Fibroblast of the aortic adventitia (primary cell): ENCODE data around the gene ANLN. TPM values are rescaled to one million over a fixed set of nuclear protein-coding genes. Genes with fewer than 3 reads are reported as not detected.

ENCODE experiments used
- DNase-seq: peaks from one replicate; pipeline ENCODE4 v3.0.0-alpha.2; 2010; ENCODE audit warnings: low read depth
- H3K4me3 ChIP-seq: 2 replicates; pipeline ENCODE4 v1.5.1; 2011; ENCODE audit warnings: low read depth, mild to moderate bottlenecking, control low read depth, low read length, moderate library complexity
- total RNA-seq: library from RNA; depleted of rRNA; stranded (reverse); fragments of >200 nt; gene quantifications from 2 replicates; pipeline ENCODE4 v1.2.3, GENCODE V29; 2012; ENCODE audit warnings: low replicate concordance
- TF ChIP-seq, protein P1 (sequence below): IDR thresholded peaks from 2 replicates; pipeline ENCODE4 v1.5.1; 2011; ENCODE audit warnings: mild to moderate bottlenecking, low read length, control low read depth, inconsistent platforms; ENCODE audit not compliant: insufficient read depth

The ANLN gene
- total RNA-seq, 1 donor, result 171 TPM

DNA sequence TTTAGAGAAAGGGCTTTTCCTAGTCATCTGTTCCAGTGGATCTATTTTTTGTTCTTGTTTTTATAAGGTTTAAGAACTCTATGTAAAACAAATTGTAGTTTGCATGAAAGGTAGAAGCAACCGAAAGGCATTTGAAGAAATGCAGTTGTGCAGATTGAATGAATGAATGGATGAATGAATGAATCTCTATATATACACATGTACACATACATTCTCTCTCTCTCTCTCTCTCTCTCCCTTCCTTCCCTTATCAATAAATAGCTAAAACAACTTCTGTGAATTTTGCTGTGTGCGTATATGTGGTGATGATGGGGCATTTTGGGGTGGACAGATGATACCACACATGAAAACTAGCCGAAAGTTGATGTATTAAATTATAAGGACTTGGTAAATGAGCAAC, 32.4 kb downstream of the ANLN start:
- TF ChIP-seq, protein P1, sequence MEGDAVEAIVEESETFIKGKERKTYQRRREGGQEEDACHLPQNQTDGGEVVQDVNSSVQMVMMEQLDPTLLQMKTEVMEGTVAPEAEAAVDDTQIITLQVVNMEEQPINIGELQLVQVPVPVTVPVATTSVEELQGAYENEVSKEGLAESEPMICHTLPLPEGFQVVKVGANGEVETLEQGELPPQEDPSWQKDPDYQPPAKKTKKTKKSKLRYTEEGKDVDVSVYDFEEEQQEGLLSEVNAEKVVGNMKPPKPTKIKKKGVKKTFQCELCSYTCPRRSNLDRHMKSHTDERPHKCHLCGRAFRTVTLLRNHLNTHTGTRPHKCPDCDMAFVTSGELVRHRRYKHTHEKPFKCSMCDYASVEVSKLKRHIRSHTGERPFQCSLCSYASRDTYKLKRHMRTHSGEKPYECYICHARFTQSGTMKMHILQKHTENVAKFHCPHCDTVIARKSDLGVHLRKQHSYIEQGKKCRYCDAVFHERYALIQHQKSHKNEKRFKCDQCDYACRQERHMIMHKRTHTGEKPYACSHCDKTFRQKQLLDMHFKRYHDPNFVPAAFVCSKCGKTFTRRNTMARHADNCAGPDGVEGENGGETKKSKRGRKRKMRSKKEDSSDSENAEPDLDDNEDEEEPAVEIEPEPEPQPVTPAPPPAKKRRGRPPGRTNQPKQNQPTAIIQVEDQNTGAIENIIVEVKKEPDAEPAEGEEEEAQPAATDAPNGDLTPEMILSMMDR, result no peak
- H3K4me3 ChIP-seq, result no peak overlapping the region
- DNase-seq, result no peak

DNA sequence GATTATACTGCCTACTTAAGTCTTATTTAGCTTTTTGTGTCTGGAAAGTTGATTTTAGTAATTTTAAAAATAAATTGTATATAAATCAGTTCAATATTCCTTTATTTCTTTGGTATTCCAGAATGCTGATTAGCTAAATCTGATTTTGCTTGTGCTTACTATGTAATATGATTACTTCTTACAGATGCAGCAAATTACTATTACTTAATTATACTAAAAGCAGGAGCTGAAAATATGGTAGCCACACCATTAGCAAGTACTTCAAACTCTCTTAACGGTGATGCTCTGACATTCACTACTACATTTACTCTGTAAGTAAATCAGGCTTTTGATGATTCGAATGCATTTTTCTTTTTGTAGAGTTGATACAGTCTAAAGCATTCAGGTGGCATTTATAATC, 34.0 kb downstream of the ANLN start:
- H3K4me3 ChIP-seq, result no peak overlapping the region
- no peak for DNase-seq
- TF ChIP-seq, protein P1, result no peak

DNA sequence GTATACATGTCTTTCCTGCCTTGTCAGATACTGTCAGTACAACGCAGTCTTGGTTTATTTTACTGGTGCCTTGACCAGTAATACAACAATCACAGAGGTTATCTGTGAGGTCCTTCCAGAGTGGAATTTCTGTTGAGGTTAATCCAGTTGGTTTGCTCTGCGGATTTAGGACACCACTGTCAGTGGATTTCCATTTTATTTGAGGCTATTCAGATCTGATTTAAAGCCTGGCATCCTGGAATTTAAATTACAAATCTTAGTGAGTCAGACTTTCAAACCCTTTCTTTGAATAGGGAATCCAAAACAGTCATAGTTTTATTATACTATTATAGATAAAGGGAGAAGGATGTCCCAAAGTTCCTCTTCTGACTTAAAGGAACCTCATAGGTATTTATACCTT, 40.5 kb downstream of the ANLN start:
- DNase-seq, result peak; percentile 29
- TF ChIP-seq, protein P1, result no peak

DNA sequence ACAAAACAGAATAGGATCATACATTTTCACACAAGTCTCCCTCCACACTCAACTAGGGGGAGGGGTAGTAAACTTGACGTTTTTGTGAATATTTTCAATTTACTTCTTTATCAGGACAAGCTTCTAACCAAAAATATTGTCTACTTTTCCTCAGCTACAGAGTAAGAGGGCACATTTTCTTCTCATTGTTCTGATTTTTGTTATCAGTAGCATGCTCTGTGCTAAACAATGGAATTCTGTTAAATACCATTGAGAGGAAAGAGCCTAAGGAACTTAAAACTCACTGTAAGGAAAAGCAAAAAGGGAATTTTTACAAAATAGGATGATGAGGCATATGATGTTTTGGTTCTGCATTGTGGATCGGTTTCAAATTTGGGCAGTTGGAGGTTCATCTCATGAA, 41.2 kb downstream of the ANLN start:
- no peak overlapping the region for H3K4me3 ChIP-seq
- DNase-seq, result peak; percentile 59
- TF ChIP-seq, protein P1, result no peak

More for the DNA sequence above, 40.5 kb downstream of the ANLN start:
- H3K4me3 ChIP-seq, result no peak overlapping the region

DNA sequence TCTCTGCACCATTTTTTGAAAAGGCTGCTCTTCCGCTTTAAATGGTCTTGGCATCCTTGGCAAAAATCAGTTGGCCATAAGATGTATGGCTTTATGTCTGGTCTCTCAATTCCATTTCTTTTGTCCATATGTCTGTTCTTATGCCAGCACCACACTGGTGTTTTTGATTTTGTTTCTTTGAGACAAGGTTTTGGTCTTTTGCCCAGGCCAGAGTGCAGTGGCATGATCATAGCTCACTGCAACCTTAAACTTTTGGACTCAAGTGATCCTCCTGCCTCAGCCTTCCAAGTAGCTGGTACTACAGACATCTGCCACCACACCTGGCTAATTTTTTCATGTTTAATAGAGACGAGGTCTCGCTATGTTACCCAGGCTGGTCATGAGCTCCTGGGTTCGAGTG, 48.5 kb downstream of the ANLN start:
- TF ChIP-seq, protein P1, result no peak
- DNase-seq, result no peak

DNA sequence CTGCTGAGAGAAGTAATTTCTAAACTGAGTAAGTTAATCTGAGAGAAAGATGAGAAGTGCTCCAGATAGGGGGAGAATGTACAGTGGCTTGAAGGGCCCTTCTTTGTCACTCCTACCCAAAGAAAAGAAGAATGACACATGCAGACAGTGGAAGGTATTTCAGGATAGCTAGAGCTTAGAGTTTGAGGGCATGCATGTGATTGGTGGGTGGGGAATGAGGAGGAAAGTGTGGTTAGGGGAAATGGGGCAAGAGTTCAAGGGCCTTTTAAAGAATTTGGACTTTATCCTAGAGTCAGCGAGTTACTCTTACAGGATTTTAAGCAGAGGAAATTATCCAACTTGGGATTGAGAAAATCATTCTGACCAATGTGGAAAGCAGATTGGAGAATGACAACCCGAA, 50.0 kb downstream of the ANLN start:
- TF ChIP-seq, protein P1, result no peak
- no peak for DNase-seq
- H3K4me3 ChIP-seq, result no peak overlapping the region

More for the DNA sequence above, 48.5 kb downstream of the ANLN start:
- H3K4me3 ChIP-seq, result no peak overlapping the region

DNA sequence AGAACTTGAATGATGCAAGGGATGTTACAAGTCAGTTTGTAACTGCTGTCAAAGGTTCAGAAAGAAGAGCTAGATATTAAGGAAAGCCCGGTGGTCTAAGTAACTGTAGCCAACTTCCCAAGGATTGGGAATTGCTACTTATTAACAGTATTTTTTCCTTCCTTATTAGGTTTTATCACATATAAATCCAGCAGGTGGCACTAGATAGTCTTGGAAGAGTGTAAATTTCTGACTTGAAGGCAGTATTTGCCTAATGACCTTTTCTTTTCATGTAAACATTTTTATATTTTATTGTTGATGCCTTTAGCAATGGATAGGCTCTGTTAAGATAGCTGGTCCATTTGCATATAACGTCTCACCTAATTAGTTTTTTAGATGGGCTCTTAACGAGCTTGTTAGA, 51.2 kb downstream of the ANLN start:
- TF ChIP-seq, protein P1, result peak; percentile 50
- no peak overlapping the region for H3K4me3 ChIP-seq
- DNase-seq, result peak; percentile 72
